HG03139 (cell line): ENCODE data around the gene PDZK1IP1.
"Not testable (repeated sequence)": the region's sequence is repeated elsewhere in the genome, so short reads cannot be mapped to it uniquely, and the experiment has no call there.

Source experiments
- ATAC-seq: cut with Tn5 transposase; IDR thresholded peaks from one replicate; pipeline ENCODE4 v1.9.1; 2021; ENCODE audit not compliant: unreplicated experiment

PDZK1IP1 gene

DNA sequence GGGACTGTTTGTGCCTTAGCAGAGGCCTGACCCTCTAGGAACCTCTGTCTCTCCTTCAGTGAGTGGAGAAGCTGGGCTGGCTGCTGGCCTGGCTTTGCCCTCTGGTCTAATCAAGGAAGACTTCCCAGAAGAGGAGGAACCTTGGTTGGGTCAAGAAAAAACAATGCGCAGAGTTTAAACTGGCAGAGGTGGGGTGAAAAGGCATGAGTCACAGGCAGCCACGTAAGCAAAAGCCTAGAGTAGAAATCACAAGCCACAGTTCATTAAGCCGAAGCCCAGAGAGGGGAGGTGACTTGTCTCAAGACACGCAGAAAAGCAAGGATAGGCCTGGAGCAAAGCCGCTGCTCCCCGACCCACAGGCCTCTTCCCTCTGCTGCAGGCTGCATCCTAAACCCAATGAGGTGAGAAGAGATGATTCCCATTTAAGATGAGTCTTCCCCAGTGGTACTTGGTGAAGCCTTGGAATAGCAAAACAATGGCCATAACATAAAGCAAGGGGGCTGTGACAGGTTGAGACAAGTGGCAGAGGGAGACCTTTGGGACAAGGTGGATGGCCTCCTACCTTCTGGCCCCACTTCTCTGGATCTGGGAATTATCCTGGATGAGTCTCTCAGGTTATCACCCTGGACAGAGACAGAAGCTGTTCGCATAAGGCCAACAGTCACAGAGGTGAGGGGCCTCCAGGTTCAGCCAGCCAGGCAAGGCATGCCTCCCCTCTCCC lies 7.7 kb downstream of the PDZK1IP1 start:
- no peak for ATAC-seq

DNA sequence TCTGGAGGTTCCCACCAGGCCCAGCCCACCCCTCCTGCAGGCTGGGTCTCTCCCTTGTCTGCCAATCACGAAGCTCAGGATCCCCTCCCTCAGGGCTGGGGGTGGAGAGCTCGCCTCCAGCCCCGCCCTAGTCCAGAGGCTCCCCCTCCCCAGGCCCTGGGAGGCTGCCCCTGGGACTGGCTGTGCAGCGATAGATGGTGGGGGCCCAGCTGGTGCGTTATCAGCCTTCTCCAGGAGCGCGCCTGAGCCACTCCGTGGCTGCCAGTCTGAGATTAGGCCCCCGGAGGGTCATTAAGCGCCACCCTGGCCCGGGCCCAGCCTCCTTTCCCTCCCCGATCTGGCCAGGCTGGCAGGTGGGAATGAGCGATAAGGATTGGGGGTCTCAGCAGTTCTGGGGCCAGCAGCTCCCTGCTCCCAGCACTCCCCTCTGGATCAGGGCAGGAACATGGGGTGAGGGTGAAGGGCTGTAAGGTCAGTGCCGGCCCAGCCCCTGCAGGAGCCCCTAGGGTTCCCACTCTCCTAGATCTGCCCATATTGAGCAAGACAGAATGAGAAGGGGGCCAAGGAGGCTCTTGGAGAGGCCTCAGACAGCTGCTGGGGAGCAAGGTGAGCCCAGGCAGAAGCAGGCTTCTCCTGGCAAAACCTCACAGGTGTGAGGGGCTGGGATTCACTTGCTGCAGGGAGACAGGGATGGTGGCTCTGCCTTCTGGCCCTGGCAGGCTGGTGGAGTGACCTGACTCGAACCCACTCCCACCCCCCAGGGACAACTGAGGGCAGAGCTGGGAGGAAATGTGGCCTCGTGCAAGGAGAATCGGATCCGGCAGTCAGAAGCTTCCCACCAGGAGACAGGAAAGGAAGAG lies 8.5 kb downstream of the PDZK1IP1 start:
- ATAC-seq: no peak

- no peak for ATAC-seq
Measured at GRCh38 chr1:47180603-47181094, 9.2 kb downstream of the PDZK1IP1 start.

GRCh38 chr1:47179988-47180563 lies 9.8 kb downstream of the PDZK1IP1 start:
- no peak for ATAC-seq

- peak; percentile 88 for ATAC-seq
Measured at GRCh38 chr1:47179017-47179987, 10.5 kb downstream of the PDZK1IP1 start.

DNA sequence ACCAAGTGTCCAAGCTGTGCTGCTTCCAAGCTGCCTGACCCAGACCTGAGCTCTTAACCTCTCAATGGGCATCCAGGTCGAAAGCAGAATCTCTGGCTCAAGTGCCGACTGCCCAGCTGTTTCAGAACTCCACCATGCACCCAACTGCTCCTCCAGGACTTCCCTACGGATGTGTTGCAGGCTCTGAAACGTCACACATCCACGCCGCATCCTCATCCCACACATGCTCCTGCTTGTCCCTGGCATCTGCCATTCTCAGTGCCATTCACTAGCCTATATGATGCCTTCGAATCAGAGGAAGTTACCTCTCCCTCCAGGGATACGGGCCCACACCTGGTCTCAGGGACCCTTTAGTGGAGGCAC lies 11.2 kb downstream of the PDZK1IP1 start:
- ATAC-seq: no peak

- no peak for ATAC-seq
Measured at GRCh38 chr1:47178020-47178419, 11.8 kb downstream of the PDZK1IP1 start.

DNA sequence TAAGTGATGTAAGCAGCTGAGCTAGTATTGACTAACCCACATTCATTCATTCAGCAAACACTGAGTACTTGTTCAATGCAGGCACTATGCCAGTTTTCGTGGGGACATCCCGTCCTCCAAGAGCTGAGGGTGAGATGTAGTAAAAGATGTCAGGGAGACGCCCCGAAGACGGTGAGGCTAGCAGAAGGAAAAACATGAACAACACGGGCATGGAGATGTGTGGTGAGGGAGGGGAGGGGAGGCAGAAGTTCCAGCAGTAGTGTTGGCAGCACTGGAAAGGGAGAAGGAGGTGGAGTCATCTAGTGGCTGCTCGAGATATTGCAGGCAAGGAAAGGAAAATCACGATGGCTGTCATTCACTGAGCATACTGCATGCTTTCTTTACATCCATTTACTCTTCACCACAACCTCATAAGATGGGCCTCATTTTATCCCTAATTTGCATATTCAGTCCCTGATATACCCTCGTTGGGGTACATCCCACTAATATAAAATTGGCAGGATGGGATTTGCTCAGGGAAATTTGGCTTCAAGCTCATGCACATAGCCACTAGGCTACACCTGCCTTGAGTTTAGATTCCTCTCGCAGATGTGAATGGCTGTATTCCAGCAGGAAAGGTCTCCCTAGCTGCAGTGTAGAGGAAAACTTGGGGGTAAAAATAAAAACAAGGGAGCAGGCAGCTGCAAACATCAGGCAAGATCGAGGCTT lies 14.5 kb downstream of the PDZK1IP1 start:
- ATAC-seq: no peak

GRCh38 chr1:47174656-47175020 lies 15.2 kb downstream of the PDZK1IP1 start:
- no peak for ATAC-seq

DNA sequence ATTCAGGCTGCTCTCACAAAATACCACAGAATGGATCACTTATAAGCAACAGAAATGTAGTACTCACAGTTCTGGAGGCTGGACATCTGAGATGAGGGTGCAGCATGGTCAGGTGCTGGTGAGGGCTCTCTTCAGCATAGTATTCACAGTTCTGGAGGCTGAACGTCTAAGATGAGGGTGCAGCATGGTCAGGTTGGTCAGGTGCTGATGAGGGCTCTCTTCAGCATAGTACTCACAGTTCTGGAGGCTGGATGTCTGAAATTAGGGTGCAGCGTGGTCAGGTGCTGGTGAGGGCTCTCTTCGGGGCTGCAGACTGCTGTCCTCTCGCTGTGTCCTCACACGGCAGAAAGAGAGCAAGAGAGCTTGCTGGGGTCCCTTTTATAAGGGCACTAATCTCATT lies 17.1 kb downstream of the PDZK1IP1 start:
- ATAC-seq: no peak

DNA sequence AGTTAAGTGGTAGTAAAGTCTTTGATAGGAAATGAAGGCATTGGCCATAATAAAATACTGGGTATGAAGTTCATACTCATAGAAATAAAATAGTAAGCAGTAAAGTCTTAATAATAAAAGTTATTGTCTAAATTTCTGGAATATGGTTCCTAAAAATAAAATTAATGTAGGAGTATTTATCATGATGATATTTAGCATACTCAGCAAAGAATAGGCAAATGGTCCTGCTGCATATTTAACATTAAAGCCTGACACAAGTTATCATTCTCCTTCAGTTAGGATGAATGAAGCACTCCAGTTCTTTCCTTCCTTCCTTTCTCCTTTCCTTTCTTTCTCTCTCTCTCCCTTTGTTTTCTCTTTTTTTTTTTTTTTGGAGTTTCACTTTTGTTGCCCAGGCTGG lies 25.3 kb downstream of the PDZK1IP1 start:
- ATAC-seq: no peak

GRCh38 chr1:47161298-47162040 lies 28.4 kb downstream of the PDZK1IP1 start:
- no peak for ATAC-seq

DNA sequence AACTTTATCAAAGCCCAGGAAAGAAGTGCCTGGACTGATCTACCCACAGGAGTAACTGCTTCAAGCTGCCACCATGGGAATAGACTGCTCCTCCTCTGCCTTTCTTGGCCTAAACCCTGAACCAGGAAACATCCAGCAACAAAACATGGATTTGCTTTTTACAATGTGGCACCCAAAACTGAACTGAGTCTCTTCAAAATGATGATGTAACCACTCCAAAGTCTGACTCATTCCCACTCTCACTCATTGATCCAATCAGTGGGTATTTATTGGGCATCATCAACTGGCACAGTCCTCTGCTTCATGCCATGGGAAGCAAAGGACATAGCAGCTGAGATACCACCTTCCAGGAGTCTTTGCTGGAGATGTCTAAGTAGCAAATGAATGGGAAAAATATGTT lies 29.1 kb downstream of the PDZK1IP1 start:
- ATAC-seq: no peak

DNA sequence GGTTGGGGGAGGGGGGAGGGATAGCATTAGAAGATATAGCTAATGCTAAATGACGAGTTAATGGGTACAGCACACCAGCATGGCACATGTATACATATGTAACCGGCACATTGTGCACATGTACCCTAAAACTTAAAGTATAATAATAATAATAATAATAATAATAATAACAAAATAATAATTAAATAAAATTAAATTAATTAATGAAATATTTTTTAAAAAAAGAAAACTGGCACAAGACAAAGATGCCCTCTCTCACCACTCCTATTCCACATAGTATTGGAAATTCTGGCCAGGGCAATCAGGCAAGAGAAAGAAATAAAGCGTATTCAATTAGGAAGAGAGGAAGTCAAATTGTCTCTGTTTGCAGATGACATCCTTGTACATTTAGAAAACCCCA lies 31.9 kb downstream of the PDZK1IP1 start:
- ATAC-seq: not testable (repeated sequence)

DNA sequence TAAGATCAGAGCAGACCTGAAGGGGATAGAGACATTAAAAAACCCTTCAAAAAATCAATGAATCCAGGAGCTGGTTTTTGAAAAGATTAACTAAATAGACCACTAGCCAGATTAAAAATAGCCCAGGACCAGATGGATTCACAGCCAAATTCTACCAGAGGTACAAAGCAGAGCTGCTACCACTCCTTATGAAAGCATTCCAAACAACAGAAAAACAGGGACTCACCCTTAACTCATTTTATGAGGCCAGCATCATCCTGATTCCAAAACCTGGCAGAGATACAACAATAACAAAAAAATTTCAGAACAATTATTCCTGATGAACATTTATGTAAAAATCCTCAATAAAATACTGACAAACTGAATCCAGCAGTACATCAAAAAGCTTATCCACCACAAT lies 33.4 kb downstream of the PDZK1IP1 start:
- not testable (repeated sequence) for ATAC-seq

GRCh38 chr1:47149162-47149561 lies 40.7 kb downstream of the PDZK1IP1 start:
- not testable (repeated sequence) for ATAC-seq

DNA sequence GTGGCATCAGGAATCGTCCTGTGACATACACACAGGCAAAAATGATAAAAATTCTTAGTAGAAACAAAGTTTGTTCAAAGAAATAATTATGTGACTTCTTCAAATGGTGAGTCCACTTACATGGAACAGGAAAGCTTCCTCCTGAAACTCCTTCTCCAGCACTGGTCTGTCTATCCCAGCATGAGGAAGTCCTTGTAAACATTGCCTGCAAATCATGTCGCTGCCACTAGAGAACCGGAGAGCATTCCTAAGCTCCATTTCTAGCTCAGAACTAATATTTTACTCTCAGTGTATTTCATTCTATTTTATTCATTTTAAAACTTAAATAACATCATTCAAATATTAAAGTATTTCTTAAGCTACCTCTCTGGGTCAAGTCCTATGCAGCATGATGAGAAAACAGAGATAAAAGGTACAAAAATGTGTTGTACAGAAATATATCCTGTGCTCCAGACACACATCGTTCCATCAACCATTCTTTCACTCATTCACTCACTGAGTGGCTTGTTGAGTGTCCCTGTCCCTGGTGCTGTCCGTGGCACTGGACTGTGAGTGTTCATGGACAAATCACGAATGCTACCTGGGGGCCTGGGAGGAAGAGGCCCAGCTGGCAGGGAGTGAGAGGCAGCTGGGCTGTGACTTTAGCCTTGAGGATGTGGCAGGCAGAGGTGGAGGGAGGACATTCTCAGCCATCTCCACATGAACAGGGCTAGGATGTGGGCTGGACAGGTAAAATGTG lies 42.6 kb downstream of the PDZK1IP1 start:
- no peak for ATAC-seq

DNA sequence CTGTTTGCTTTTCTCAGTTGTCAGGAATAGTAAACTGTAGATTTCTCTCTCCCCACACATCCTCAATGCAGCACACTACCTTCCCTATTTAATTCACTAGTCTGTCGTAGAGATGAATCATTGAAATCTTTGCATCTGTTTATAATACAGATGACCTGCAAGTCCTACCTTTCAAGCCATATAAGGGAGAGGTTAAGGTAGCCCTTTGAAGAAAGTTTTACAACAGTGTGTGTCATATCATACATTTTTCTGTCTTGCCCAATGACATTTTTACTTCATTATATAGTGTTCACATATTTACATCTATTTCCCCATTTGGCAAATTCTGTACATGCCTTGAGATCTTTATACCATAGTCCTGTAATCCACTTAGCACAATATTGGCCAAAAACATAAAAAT lies 43.3 kb downstream of the PDZK1IP1 start:
- not testable (repeated sequence) for ATAC-seq

DNA sequence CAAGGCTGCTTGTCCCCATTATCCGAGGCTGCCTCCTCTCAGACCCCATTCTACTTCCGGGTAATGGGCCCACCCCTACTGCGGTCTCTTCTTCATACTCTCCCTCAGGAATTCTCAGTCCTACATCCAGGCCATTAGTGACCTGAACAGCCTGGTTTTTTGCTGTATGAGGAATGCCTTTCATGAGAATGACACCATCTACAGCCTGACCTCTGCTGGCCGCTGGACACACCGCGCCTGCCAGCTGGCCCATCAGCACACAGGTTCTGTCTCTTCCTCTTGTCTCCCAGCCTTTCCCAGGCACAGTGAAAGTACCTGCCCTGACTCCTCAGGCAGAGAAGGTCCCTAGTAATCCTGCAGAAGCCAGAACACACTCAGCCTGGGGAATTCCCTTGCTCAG lies 46.2 kb downstream of the PDZK1IP1 start:
- ATAC-seq: not testable (repeated sequence)
